T-cell (primary cell): ENCODE measurements around the gene SETBP1. TPM values are rescaled to one million over a fixed set of nuclear protein-coding genes. Genes with fewer than 3 reads are reported as not detected.

ENCODE experiments used
- ATAC-seq, 4 experiments: fragments of 200-7000 bp in 3 of 4; fragments of 150-1000 bp in 1 of 4; cut with Tn5 transposase; replicated peaks in 1 of 4; 1 replicate in 3 of 4; 2 replicates in 1 of 4; pipeline ENCODE4 v1.10.0; 2021; ENCODE audit warnings: moderate library complexity in 3 of 4, mild to moderate bottlenecking in 2 of 4, moderate number of reproducible peaks in 1 of 4
- CTCF ChIA-PET, 2 donors: fragments of 300-600 bp; sonication (Branson Sonifier 250); formaldehyde crosslinking; loops; one replicate each; lab custom pipeline; 2022; ENCODE audit warnings: antibody characterized with exemption in 2 of 2; lab: Charles Lee
- POLR2A ChIA-PET, 2 donors: fragments of 300-600 bp; sonication (Branson Sonifier 250); formaldehyde crosslinking; loops; one replicate each; lab custom pipeline; 2022; ENCODE audit warnings: antibody characterized with exemption in 2 of 2; lab: Charles Lee
- DNase-seq, 35 experiments: peaks; one replicate each; pipeline versions ENCODE4 v3.0.0 to v3.0.0-alpha.2; 2013 to 2023
- H3K27ac ChIP-seq: one replicate; pipeline ENCODE4 v1.5.1; 2013; ENCODE audit warnings: low read length
- H3K27me3 ChIP-seq, 2 experiments: replicated peaks in 1 of 2; 1 replicate in 1 of 2; 2 replicates in 1 of 2; pipeline versions ENCODE4 v1.6.1 to v1.7.0; 2013; ENCODE audit warnings: low read length in 1 of 2, mixed read lengths in 1 of 2; ENCODE audit not compliant: control insufficient read depth in 2 of 2, insufficient read depth in 2 of 2; ENCODE audit errors: extremely low read depth in 1 of 2
- H3K36me3 ChIP-seq, 2 donors: 1 replicate in 1 of 2; 2 replicates in 1 of 2; pipeline versions ENCODE4 v1.6.1 to v1.7.0; 2013; ENCODE audit warnings: low read length in 1 of 2; ENCODE audit not compliant: control insufficient read depth in 2 of 2, insufficient read depth in 1 of 2; ENCODE audit errors: extremely low read depth in 1 of 2
- H3K4me1 ChIP-seq, 2 experiments: 1 replicate in 1 of 2; 2 replicates in 1 of 2; pipeline versions ENCODE4 v1.6.1 to v1.7.0; 2013; ENCODE audit warnings: low read length in 2 of 2, mixed read lengths in 1 of 2; ENCODE audit not compliant: insufficient read depth in 2 of 2, control insufficient read depth in 1 of 2; ENCODE audit errors: extremely low read depth in 1 of 2
- H3K4me3 ChIP-seq, 2 donors: 1 replicate in 1 of 2; 2 replicates in 1 of 2; pipeline versions ENCODE4 v1.5.1 to v1.7.0; 2013; ENCODE audit warnings: mild to moderate bottlenecking in 2 of 2, low read length in 1 of 2, moderate library complexity in 1 of 2; ENCODE audit not compliant: control insufficient read depth in 1 of 2; ENCODE audit errors: extremely low read depth in 1 of 2
- H3K9me3 ChIP-seq: 2 replicates; pipeline ENCODE4 v1.7.0; 2013
- H3K27ac Mint-ChIP-seq, 2 donors: one replicate each; pipeline ENCODE4 v1.8.0; 2020 to 2021; ENCODE audit warnings: mild to moderate bottlenecking in 2 of 2, mixed read lengths in 2 of 2
- H3K27me3 Mint-ChIP-seq, 2 donors: one replicate each; pipeline ENCODE4 v1.8.0; 2021 to 2022; ENCODE audit warnings: mixed read lengths in 2 of 2
- H3K36me3 Mint-ChIP-seq: one replicate; pipeline ENCODE4 v1.8.0; 2021; ENCODE audit warnings: mixed read lengths
- H3K4me1 Mint-ChIP-seq, 3 donors: one replicate each; pipeline ENCODE4 v1.8.0; 2020 to 2022; ENCODE audit warnings: mixed read lengths in 3 of 3, mild to moderate bottlenecking in 1 of 3
- H3K4me3 Mint-ChIP-seq, 3 donors: one replicate each; pipeline ENCODE4 v1.8.0; 2020 to 2022; ENCODE audit warnings: mild to moderate bottlenecking in 3 of 3, mixed read lengths in 3 of 3, moderate library complexity in 3 of 3
- H3K9me3 Mint-ChIP-seq, 3 donors: one replicate each; pipeline ENCODE4 v1.8.0; 2020 to 2022; ENCODE audit warnings: mixed read lengths in 3 of 3
- WGBS: methylation state at CpG from one replicate; pipeline ENCODE4 v1.1.5; 2013; ENCODE audit warnings: missing lambda C conversion rate; ENCODE audit not compliant: insufficient coverage; 5-methylcytosine and 5-hydroxymethylcytosine counted together
- total RNA-seq, 35 experiments: library from RNA in 6 of 35; stranded (reverse) in 6 of 35; fragments of 120-200 nt in 1 of 35; gene quantifications; one replicate each; pipeline versions ENCODE4 v1.2.1 to v1.2.4 and lab custom pipeline; 2013 to 2026

Gene SETBP1
- total RNA-seq, 5 donors from 2014 or later (not counting 1 experiment from before 2014, with no cell fraction given) = 1.6 to 5.7 (median 3.2) TPM

GRCh38 chr18:44944461-44944860, 263.8 kb downstream of the SETBP1 start:
- DNase-seq = no peak
- H3K4me3 Mint-ChIP-seq = no peak overlapping the region

DNA sequence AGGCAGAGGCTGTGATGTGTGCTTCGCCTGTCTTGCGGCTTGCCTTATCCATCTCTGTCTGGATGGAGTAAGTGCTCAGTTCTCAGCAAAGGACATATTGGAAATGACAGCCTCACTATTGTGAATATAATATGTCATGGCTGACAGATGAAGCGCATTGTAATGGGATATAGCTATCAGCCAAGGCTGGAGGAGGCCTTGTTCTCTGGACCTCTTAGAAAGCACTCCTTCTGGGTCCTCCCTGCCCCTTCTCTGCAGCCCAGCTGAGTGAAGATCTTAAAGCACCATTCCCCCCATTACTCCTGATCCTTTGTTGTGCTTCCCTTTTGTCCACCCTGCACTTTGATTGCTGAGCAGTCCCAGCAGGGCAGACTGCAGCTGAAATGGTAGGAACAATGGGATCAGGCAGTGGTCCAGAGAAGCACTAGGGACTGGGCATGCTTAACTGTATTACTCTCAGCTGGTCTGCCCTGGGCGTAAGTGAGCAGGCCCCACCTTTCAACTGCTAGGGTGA, 265.3 kb downstream of the SETBP1 start:
- Histone ChIP-seq H3K9me3 (no peaks in the 10 kb centered on the region), H3K27me3 (no peaks in the 10 kb centered on the region), H3K4me3 (no peak overlapping the region), H3K27ac (no peak overlapping the region), H3K36me3 (no peaks in the 10 kb centered on the region), H3K4me1 (no peaks in the 10 kb centered on the region)
- Mint-ChIP-seq H3K27ac (no peak overlapping the region), H3K36me3 (no peaks in the 10 kb centered on the region), H3K4me3 (no peak overlapping the region), H3K27me3 (no peaks in the 10 kb centered on the region), H3K9me3 (no peaks in the 10 kb centered on the region), H3K4me1 (no peaks in the 10 kb centered on the region)
- ATAC-seq = no peak
- CTCF ChIA-PET = no interaction called here
- POLR2A ChIA-PET = no interaction called here
- WGBS = no CpG with 5 or more reads among the region's 4 CpGs
- DNase-seq = no peak

More at GRCh38 chr18:44944461-44944860, 263.8 kb downstream of the SETBP1 start:
- Mint-ChIP-seq H3K9me3 (peaks cover 0 to 2% (median 0%) of the 10 kb centered on the region in 3 donors), H3K27ac (no peak overlapping the region), H3K36me3 (no peaks in the 10 kb centered on the region), H3K27me3 (peaks cover 0 to 2% of the 10 kb centered on the region in 2 donors), H3K4me1 (no peaks in the 10 kb centered on the region)
- Histone ChIP-seq H3K4me1 (no peaks in the 10 kb centered on the region), H3K9me3 (no peaks in the 10 kb centered on the region), H3K27ac (no peak overlapping the region), H3K27me3 (no peaks in the 10 kb centered on the region), H3K36me3 (no peaks in the 10 kb centered on the region), H3K4me3 (no peak overlapping the region)
- ATAC-seq = no peak
- CTCF ChIA-PET = no interaction called here
- WGBS = no CpG with 5 or more reads among the region's 1 CpG
- POLR2A ChIA-PET = no interaction called here

GRCh38 chr18:44946529-44947113, 265.9 kb downstream of the SETBP1 start:
- Histone ChIP-seq H3K9me3 (no peaks in the 10 kb centered on the region), H3K36me3 (no peaks in the 10 kb centered on the region), H3K4me3 (no peak overlapping the region), H3K27ac (no peak overlapping the region), H3K27me3 (no peaks in the 10 kb centered on the region), H3K4me1 (no peaks in the 10 kb centered on the region)
- ATAC-seq (no peak), DNase-seq (no peak)
- Mint-ChIP-seq H3K4me1 (no peaks in the 10 kb centered on the region), H3K4me3 (no peak overlapping the region), H3K36me3 (no peaks in the 10 kb centered on the region), H3K27ac (no peak overlapping the region), H3K27me3 (no peaks in the 10 kb centered on the region), H3K9me3 (no peaks in the 10 kb centered on the region)
- ChIA-PET POLR2A (no interaction called here), CTCF (no interaction called here)
- WGBS = no CpG with 5 or more reads among the region's 4 CpGs

DNA sequence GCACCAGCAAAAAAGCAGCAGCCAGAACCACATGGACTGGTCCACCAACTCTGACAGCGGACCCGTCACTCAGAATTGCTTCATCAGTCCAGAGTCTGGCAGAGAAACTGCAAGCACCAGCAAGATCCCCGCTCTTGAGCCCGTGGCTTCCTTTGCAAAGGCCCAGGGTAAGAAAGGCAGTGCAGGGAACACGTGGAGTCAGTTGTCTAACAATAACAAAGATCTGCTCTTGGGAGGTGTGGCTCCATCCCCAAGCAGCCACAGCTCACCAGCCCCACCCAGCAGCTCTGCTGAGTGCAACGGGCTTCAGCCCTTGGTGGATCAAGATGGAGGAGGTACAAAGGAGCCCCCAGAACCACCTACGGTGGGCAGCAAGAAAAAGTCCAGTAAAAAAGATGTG, 269.3 kb downstream of the SETBP1 start:
- H3K27ac Mint-ChIP-seq = no peak overlapping the region
- no peak overlapping the region for H3K27ac ChIP-seq
- H3K4me1 Mint-ChIP-seq = no peaks in the 10 kb centered on the region
- H3K9me3 Mint-ChIP-seq = no peaks in the 10 kb centered on the region
- H3K4me3 Mint-ChIP-seq = no peak overlapping the region
- no peaks in the 10 kb centered on the region for H3K36me3 ChIP-seq
- 84% methylated on average over 5 of the region's 7 CpGs for WGBS
- H3K4me1 ChIP-seq = no peaks in the 10 kb centered on the region
- H3K36me3 Mint-ChIP-seq = no peaks in the 10 kb centered on the region
- H3K27me3 ChIP-seq = no peaks in the 10 kb centered on the region
- ATAC-seq = no peak
- POLR2A ChIA-PET = no interaction called here
- H3K4me3 ChIP-seq = no peak overlapping the region
- no peaks in the 10 kb centered on the region for H3K27me3 Mint-ChIP-seq
- CTCF ChIA-PET = no interaction called here
- DNase-seq = no peak
- no peaks in the 10 kb centered on the region for H3K9me3 ChIP-seq

- ATAC-seq (no peak), DNase-seq (no peak)
- Mint-ChIP-seq H3K9me3 (no peaks in the 10 kb centered on the region), H3K4me1 (no peaks in the 10 kb centered on the region), H3K27me3 (no peaks in the 10 kb centered on the region), H3K36me3 (no peaks in the 10 kb centered on the region), H3K27ac (no peak overlapping the region), H3K4me3 (no peak overlapping the region)
- POLR2A ChIA-PET = no interaction called here
- no peaks in the 10 kb centered on the region for H3K27me3 ChIP-seq
- no peak overlapping the region for H3K27ac ChIP-seq
- H3K36me3 ChIP-seq = no peaks in the 10 kb centered on the region
- no peaks in the 10 kb centered on the region for H3K4me1 ChIP-seq
- CTCF ChIA-PET = no interaction called here
- WGBS = 92% methylated on average over 12 of the region's 13 CpGs
- H3K9me3 ChIP-seq = no peaks in the 10 kb centered on the region
- no peak overlapping the region for H3K4me3 ChIP-seq
Observed at GRCh38 chr18:44950685-44951195, 270.1 kb downstream of the SETBP1 start.

GRCh38 chr18:44951748-44952147, 271.1 kb downstream of the SETBP1 start:
- no peak for ATAC-seq
- H3K27ac Mint-ChIP-seq = no peak overlapping the region
- Histone ChIP-seq H3K27ac (no peak overlapping the region), H3K4me1 (no peaks in the 10 kb centered on the region), H3K36me3 (no peaks in the 10 kb centered on the region), H3K4me3 (no peak overlapping the region), H3K27me3 (no peaks in the 10 kb centered on the region), H3K9me3 (no peaks in the 10 kb centered on the region)
- no peak overlapping the region for H3K4me3 Mint-ChIP-seq
- no peaks in the 10 kb centered on the region for H3K9me3 Mint-ChIP-seq
- no peaks in the 10 kb centered on the region for H3K27me3 Mint-ChIP-seq
- H3K36me3 Mint-ChIP-seq = no peaks in the 10 kb centered on the region
- DNase-seq = no peak
- ChIA-PET POLR2A (no interaction called here), CTCF (no interaction called here)
- WGBS = 93% methylated on average over 14 of the region's 14 CpGs
- H3K4me1 Mint-ChIP-seq = no peaks in the 10 kb centered on the region
